Adrenal gland (tissue), 12 donors: ENCODE results near the gene C22orf31. TPM values are rescaled to one million over a fixed set of nuclear protein-coding genes. Genes with fewer than 3 reads are reported as not detected.

ENCODE experiments used
- DNase-seq, 7 donors: peaks; one replicate each; pipeline ENCODE4 v3.0.0-alpha.2; 2019 to 2020
- H3K27ac ChIP-seq, 5 donors: fragments of 200-600 bp; sonication (generic) in 4 of 5; 1 replicate in 3 of 5; 2 replicates in 2 of 5; pipeline versions ENCODE4 v1.5.1 to v1.8.0; 2016 to 2020; ENCODE audit warnings: mild to moderate bottlenecking in 1 of 5
- H3K27me3 ChIP-seq: fragments of 200-600 bp; 2 replicates; pipeline ENCODE4 v1.8.0; 2021
- H3K36me3 ChIP-seq, 2 donors: fragments of 200-600 bp; replicated peaks in 1 of 2; 1 replicate in 1 of 2; 2 replicates in 1 of 2; pipeline versions ENCODE4 v1.5.1 to v1.8.0; 2018 to 2022
- H3K4me1 ChIP-seq, 2 donors: fragments of 200-600 bp; replicated peaks in 1 of 2; 1 replicate in 1 of 2; 2 replicates in 1 of 2; pipeline versions ENCODE4 v1.5.1 to v1.8.0; 2018 to 2021
- H3K4me3 ChIP-seq, 4 donors: fragments of 200-600 bp; sonication (generic) in 3 of 4; one replicate each; pipeline ENCODE4 v1.5.1; 2016 to 2018
- H3K9me3 ChIP-seq, 3 donors: fragments of 200-600 bp; sonication (generic) in 1 of 3; replicated peaks in 1 of 3; 1 replicate in 2 of 3; 2 replicates in 1 of 3; pipeline versions ENCODE4 v1.5.1 to v1.8.0; 2016 to 2021
- POLR2A ChIP-seq, 2 donors: fragments of 450-650 bp; IDR thresholded peaks; one replicate each; pipeline ENCODE4 v1.6.1; 2017; ENCODE audit warnings: antibody characterized with exemption in 2 of 2, mild to moderate bottlenecking in 2 of 2, moderate library complexity in 1 of 2
- WGBS, 4 donors: extraction: QIAGEN DNeasy Blood & Tissue Kit in 2 of 4; methylation state at CpG; one replicate each; pipeline versions ENCODE4 v1.1.5 to v1.1.7; 2013 to 2017; 5-methylcytosine and 5-hydroxymethylcytosine counted together
- intact Hi-C, 2 donors: fragments of 100-400 bp; cut with DNase I; formaldehyde crosslinking; loops; one replicate each; pipeline versions ENCODE4 v1.14.1 to v1.15.0; 2022 to 2023
- polyA plus RNA-seq, 3 donors: library from polyadenylated mRNA; stranded (reverse); fragments of 200-250 nt in 2 of 3; fragments of 350-450 nt in 1 of 3; fragmentation: Illumina TruSeq in 1 of 3; extraction: RNeasy Lipid Tissue Mini Kit (QIAGEN cat#74804) in 1 of 3; gene quantifications; one replicate each; pipeline ENCODE4 v1.2.3, GENCODE V29; 2013 to 2014
- total RNA-seq, 9 donors: library from RNA; depleted of rRNA in 4 of 9; stranded (reverse); fragments of >200 nt in 4 of 9; fragments of 120-200 nt in 1 of 9; fragmentation: NEBNext Ultra II Directional in 1 of 9; extraction: Animal tissue kit (Norgen Biotek cat#: 25700) in 1 of 9; gene quantifications; one replicate each; pipeline versions ENCODE4 v1.1.0 to v1.2.4, GENCODE V29; 2013 to 2023
- TF ChIP-seq, protein P1 (sequence below), 6 experiments: fragments of 450-650 bp in 4 of 6; fragments of 200-600 bp in 2 of 6; sonication (generic) in 1 of 6; IDR thresholded peaks; 1 replicate in 5 of 6; 2 replicates in 1 of 6; pipeline versions ENCODE4 v1.5.1 to v1.8.0; 2016 to 2021; ENCODE audit warnings: antibody characterized with exemption in 6 of 6, mild to moderate bottlenecking in 2 of 6, moderate library complexity in 1 of 6
- donor health status: healthy with polysubstance abuse.
- donor health status: Bipolar disorder and iron deficiency.
- donor health status: DM: yes; HTN: yes; CAD: no.
- donor health status: DM: no; HTN: no; CAD: no.
- donor health status: DM: no; HTN: no; CAD: no.
- donor health status: DM: yes; HTN: yes; CAD: no.

C22orf31 gene
- total and polyA plus RNA-seq, 12 donors = 0.11 to 1.9 (median 0.90) TPM; not detected in 8

DNA sequence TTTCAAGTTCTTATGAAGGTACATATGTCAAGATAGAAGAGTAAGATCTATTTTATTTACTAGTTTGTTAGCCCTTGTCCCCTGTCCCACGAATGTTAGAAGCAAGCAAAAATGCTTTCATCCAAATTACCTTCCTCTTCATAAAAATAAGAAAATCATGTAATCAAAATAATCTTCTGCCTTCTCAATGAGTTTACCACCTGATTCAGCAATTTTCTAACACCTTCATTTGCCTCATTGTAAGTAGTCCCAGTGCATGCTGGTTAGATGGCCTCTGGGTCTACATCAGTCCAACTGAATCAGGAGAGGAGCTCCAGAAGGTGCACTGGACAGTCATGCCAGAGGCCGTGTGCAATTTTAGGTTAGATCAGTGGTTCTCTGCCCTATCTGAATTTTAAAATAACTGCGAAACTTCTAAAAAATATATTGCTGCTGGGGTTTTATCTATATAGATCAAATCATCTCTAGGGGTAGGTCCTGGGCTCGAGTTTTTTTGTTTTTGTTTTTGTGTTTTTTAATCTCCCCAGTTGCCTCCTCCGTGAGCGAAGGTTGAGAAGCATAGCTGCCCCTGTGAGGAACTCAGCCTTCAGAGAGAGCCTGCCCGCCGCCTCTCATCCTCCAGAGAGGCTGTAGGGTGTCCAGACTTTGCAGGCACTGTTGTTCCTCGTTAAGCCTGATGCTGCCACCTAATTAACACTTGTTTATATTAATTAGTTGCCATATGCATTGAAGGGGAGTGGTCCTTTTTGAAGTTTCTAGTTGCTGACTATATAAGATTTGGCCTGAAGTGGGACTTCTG, 32.2 kb downstream of the C22orf31 start:
- H3K9me3 ChIP-seq = no peaks in the 10 kb centered on the region
- no peaks in the 10 kb centered on the region for H3K36me3 ChIP-seq
- H3K4me3 ChIP-seq = peak overlapping the region in 1 of 4 donors; percentile 59
- intact Hi-C loops = loop anchor here in 1 of 2 donors (10.0 kb wide), 1 partner anchor 145 kb away; the partner anchor contains the start of gene ZNRF3
- 91 to 96% (median 92%) methylated on average over 9 of the region's 9 CpGs for whole genome bisulfite sequencing, 4 donors
- peaks cover 30 to 33% of the 10 kb centered on the region in 2 donors for H3K4me1 ChIP-seq
- peak overlapping the region in 3 of 5 donors; percentile 95 to 99 (median 99) for H3K27ac ChIP-seq
- no peak for DNase-seq
- H3K27me3 ChIP-seq = no peaks in the 10 kb centered on the region
- TF ChIP-seq, protein P1, sequence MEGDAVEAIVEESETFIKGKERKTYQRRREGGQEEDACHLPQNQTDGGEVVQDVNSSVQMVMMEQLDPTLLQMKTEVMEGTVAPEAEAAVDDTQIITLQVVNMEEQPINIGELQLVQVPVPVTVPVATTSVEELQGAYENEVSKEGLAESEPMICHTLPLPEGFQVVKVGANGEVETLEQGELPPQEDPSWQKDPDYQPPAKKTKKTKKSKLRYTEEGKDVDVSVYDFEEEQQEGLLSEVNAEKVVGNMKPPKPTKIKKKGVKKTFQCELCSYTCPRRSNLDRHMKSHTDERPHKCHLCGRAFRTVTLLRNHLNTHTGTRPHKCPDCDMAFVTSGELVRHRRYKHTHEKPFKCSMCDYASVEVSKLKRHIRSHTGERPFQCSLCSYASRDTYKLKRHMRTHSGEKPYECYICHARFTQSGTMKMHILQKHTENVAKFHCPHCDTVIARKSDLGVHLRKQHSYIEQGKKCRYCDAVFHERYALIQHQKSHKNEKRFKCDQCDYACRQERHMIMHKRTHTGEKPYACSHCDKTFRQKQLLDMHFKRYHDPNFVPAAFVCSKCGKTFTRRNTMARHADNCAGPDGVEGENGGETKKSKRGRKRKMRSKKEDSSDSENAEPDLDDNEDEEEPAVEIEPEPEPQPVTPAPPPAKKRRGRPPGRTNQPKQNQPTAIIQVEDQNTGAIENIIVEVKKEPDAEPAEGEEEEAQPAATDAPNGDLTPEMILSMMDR (IDR thresholded peaks at IDR 0.05) = no peak
- TF ChIP-seq POLR2A (IDR thresholded peaks at IDR 0.05) = no peak

DNA sequence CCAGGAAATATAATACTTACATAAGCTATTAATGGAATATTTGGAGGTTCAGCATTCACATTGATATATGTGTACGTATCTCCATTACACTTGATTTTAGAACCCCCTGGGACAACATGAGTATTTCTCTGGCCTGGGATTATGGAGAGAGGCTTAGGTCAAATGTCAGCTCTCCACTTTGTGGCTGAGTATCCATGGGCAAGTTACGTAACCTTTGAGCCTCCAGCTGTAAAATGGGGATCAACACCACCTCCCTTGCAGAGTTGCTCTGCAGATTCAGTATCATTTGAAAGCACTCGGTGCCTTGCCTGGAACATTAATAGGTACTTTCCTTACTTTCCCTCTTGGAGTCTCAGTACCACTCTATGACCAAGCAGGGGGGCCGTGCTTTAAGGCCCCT, 33.2 kb downstream of the C22orf31 start:
- Histone ChIP-seq H3K36me3 (no peaks in the 10 kb centered on the region), H3K27ac (no peak overlapping the region), H3K9me3 (no peaks in the 10 kb centered on the region), H3K4me1 (peaks cover 30 to 43% of the 10 kb centered on the region in 2 donors), H3K27me3 (no peaks in the 10 kb centered on the region), H3K4me3 (no peak overlapping the region)
- intact Hi-C loops = loop anchor here in 1 of 2 donors (10.0 kb wide), 1 partner anchor 144 kb away; the partner anchor contains the start of gene ZNRF3
- no peak for DNase-seq
- 88 to 96% (median 94%) methylated on average over 4 of the region's 4 CpGs for WGBS, 4 donors
- no peak for TF ChIP-seq POLR2A (IDR thresholded peaks at IDR 0.05)
- TF ChIP-seq, protein P1 (IDR thresholded peaks at IDR 0.05) = no peak

DNA sequence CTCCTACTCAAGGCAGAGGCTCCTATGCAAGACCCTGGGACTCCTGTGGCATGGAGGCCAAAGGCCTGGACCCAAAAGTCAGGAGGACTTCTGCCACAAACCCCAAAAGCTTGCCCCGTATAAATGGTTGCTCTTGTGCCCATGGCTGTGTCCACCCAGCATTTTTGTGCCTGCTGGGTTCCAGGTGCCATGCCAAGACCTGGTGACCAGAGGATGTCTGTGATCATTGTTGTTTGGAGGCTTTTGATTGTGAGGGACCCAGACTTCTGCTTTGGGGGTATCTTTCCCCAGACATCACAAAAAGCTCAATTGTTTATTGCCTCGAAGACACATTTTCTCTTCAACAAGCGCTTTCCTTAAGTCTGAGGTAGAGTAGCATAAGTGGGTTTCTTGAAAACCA, 35.1 kb downstream of the C22orf31 start:
- H3K27me3 ChIP-seq = no peaks in the 10 kb centered on the region
- TF ChIP-seq, protein P1 (IDR thresholded peaks at IDR 0.05) = no peak
- no peak for TF ChIP-seq POLR2A (IDR thresholded peaks at IDR 0.05)
- no peaks in the 10 kb centered on the region for H3K9me3 ChIP-seq
- no peak overlapping the region for H3K27ac ChIP-seq
- H3K36me3 ChIP-seq = no peaks in the 10 kb centered on the region
- no peak overlapping the region for H3K4me3 ChIP-seq
- 95 to 100% (median 97%) methylated on average over 2 to 3 of the region's 3 CpGs for WGBS, 4 donors
- no peak for DNase-seq
- intact Hi-C loops = loop anchor here in 1 of 2 donors (10.0 kb wide), 1 partner anchor 142 kb away; the partner anchor contains the start of gene ZNRF3
- H3K4me1 ChIP-seq = peaks cover 17 to 36% of the 10 kb centered on the region in 2 donors

DNA sequence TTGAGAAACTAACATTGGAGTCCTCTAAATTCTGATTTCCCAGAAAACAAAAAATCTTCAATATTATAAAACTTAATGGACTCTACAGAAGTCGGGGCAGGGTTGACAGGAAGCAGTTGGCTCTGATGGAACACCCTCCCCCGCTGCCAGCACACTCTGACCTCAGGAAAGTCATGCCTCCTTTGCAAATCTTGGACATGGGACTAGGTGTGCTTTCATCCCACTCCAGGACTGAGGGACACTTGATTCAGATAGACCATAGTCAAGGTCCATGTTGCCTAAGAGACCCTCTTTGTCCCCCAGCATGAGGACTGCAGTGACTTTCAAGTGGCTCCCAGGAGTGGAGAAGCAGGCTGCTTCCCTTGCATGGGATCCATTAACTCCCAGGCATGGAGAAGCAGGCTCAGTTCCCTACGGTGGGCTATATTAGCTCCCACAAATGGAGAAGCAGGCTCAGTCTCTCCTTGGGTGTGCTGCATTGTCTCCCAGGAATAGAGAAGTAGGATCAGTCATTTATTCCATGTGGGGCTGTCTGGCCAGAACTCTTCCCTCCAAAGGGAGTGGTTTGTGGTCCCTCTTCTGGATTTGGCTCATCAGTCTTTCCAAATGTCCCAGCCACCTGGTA, 38.3 kb downstream of the C22orf31 start:
- WGBS, 4 donors = 47 to 59% (median 56%) methylated on average over 3 of the region's 3 CpGs
- no peak overlapping the region for H3K4me3 ChIP-seq
- peak overlapping the region in 2 of 5 donors; percentile 17 to 73 for H3K27ac ChIP-seq
- H3K27me3 ChIP-seq = no peaks in the 10 kb centered on the region
- no peaks in the 10 kb centered on the region for H3K9me3 ChIP-seq
- DNase-seq = no peak
- H3K4me1 ChIP-seq = peaks cover 0 to 19% of the 10 kb centered on the region in 2 donors
- H3K36me3 ChIP-seq = no peaks in the 10 kb centered on the region
- TF ChIP-seq, protein P1 (IDR thresholded peaks at IDR 0.05) = no peak
- intact Hi-C loops = loop anchor here in 1 of 2 donors (10.0 kb wide), 1 partner anchor 138 kb away; the partner anchor contains the start of gene ZNRF3
